Body of pancreas (tissue), 4 donors: Measurements from ENCODE around the gene SLC35A4. TPM values are rescaled to one million over a fixed set of nuclear protein-coding genes. Genes with fewer than 3 reads are reported as not detected.

ENCODE experiments used
- ATAC-seq: fragments of 150-250 bp; one replicate; pipeline ENCODE4 v1.9.1; 2016
- DNase-seq, 4 donors: peaks; one replicate each; pipeline ENCODE4 v3.0.0-alpha.2; 2019
- H3K27ac ChIP-seq, 4 donors: fragments of 200-600 bp; sonication (generic); 1 replicate in 3 of 4; 2 replicates in 1 of 4; pipeline versions ENCODE4 v1.5.1 to v1.6.1; 2016 to 2019; ENCODE audit warnings: mild to moderate bottlenecking in 1 of 4, mixed read lengths in 1 of 4, moderate library complexity in 1 of 4
- H3K27me3 ChIP-seq, 2 donors: fragments of 200-600 bp; sonication (generic); one replicate each; pipeline ENCODE4 v1.6.0; 2016; ENCODE audit warnings: mild to moderate bottlenecking in 1 of 2
- H3K36me3 ChIP-seq, 2 donors: fragments of 200-600 bp; sonication (generic); replicated peaks in 1 of 2; 2 replicates each; pipeline ENCODE4 v1.5.1; 2016; ENCODE audit warnings: low read depth in 2 of 2; ENCODE audit not compliant: insufficient read depth in 1 of 2
- H3K4me1 ChIP-seq: fragments of 200-600 bp; sonication (generic); one replicate; pipeline ENCODE4 v1.6.0; 2016
- H3K4me3 ChIP-seq, 2 donors: fragments of 200-600 bp; sonication (generic); 1 replicate in 1 of 2; 2 replicates in 1 of 2; pipeline ENCODE4 v1.5.1; 2016 to 2019
- H3K9me3 ChIP-seq, 3 donors: fragments of 200-600 bp; sonication (generic); 1 replicate in 2 of 3; 2 replicates in 1 of 3; pipeline ENCODE4 v1.5.1; 2016
- POLR2A ChIP-seq, 3 donors: fragments of 450-650 bp; IDR thresholded peaks; one replicate each; pipeline ENCODE4 v1.6.1; 2016; ENCODE audit warnings: antibody characterized with exemption in 3 of 3, mild to moderate bottlenecking in 2 of 3
- WGBS, 2 donors: methylation state at CpG; one replicate each; pipeline ENCODE4 v1.1.5; 2017; 5-methylcytosine and 5-hydroxymethylcytosine counted together
- intact Hi-C: fragments of 100-400 bp; cut with DNase I; formaldehyde crosslinking; loops from one replicate; pipeline ENCODE4 v1.15.1; 2023
- total RNA-seq, 2 donors: library from RNA; depleted of rRNA; stranded (reverse); fragments of >200 nt; gene quantifications; one replicate each; pipeline ENCODE4 v1.1.0, GENCODE V29; 2016
- TF ChIP-seq, protein P1 (sequence below), 7 experiments: fragments of 450-650 bp in 4 of 7; fragments of 200-600 bp in 3 of 7; sonication (generic) in 3 of 7; IDR thresholded peaks; one replicate each; pipeline ENCODE4 v1.5.1; 2016 to 2019; ENCODE audit warnings: antibody characterized with exemption in 7 of 7

The SLC35A4 gene
- total RNA-seq, 2 donors from 2014 or later, result 18.5 to 39.4 TPM

DNA sequence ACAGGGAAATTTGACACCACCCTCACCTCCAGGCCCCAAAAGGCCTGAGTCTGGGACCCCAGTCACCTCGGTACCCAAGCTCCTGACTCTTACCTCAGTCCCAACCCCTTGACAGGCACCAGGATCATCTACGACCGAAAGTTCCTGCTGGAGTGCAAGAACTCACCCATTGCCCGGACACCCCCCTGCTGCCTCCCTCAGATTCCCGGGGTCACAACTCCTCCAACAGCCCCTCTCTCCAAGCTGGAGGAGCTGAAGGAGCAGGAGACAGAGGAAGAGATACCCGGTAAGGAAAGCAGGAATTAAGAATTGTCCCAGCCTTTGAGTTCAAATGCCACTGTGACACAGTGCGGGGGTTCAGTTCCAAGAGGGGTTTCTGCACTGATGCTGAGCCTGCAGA is 15.8 kb upstream of the SLC35A4 start:
- DNase-seq, result no peak
- H3K27ac ChIP-seq, result peak overlapping the region; percentile 82 to 99 (median 98)
- H3K27me3 ChIP-seq, result no peaks in the 10 kb centered on the region
- TF ChIP-seq, protein P1, sequence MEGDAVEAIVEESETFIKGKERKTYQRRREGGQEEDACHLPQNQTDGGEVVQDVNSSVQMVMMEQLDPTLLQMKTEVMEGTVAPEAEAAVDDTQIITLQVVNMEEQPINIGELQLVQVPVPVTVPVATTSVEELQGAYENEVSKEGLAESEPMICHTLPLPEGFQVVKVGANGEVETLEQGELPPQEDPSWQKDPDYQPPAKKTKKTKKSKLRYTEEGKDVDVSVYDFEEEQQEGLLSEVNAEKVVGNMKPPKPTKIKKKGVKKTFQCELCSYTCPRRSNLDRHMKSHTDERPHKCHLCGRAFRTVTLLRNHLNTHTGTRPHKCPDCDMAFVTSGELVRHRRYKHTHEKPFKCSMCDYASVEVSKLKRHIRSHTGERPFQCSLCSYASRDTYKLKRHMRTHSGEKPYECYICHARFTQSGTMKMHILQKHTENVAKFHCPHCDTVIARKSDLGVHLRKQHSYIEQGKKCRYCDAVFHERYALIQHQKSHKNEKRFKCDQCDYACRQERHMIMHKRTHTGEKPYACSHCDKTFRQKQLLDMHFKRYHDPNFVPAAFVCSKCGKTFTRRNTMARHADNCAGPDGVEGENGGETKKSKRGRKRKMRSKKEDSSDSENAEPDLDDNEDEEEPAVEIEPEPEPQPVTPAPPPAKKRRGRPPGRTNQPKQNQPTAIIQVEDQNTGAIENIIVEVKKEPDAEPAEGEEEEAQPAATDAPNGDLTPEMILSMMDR (IDR thresholded peaks at IDR 0.05), result no peak
- TF ChIP-seq POLR2A (IDR thresholded peaks at IDR 0.05), result no peak
- 82 to 86% methylated on average over 5 to 7 of the region's 7 CpGs for WGBS, 2 donors
- ATAC-seq, result no peak
- H3K36me3 ChIP-seq, result peaks cover 0 to 13% of the 10 kb centered on the region in 2 donors
- intact Hi-C loops, result no loop called here
- H3K4me3 ChIP-seq, result no peak overlapping the region
- peaks cover 43% of the 10 kb centered on the region for H3K4me1 ChIP-seq
- H3K9me3 ChIP-seq, result no peaks in the 10 kb centered on the region

DNA sequence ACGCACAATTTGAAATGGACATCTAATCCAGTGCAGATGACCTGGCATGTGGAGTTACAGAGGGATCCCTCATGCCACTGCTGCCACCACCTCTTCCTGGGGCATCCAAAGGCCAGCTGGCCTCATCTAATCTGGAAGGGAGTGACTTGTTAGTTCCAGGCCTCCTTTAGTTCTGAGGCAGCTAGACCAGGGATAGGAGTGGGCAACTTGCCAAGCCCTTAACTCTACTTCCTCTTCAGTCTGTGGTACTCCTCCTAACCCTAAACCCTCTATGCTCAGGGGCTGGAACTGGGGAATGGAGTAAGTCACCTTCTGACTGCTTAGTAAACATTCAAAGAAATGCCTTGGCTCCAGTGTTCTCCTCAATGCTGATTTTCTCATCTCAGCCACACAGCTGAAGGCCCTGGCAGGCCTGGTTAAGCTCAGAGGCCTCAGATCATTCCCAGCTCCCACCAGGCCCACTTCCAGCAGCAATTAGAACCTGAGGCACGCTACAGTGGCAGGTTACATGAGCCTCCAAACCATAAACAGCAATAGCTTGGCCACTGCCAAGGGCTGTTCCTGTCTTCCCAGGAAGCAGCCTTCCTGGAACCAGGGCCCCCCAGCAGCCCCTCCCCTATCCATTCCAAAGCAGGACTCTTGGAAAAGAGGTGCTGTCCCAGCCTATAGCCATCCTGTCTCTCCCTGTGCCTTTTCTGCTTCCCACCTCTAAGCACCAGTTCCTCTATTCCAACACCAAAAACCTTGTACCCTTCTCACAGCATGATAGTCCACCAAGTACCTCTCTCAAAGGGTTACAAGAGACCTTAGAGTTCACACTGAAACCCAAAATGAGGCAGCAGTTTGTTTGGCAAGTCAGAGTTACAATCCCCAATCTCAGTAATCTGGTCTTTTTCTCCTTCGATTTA is 15.1 kb upstream of the SLC35A4 start:
- Histone ChIP-seq H3K27me3 (no peaks in the 10 kb centered on the region), H3K4me1 (peaks cover 43% of the 10 kb centered on the region), H3K4me3 (no peak overlapping the region), H3K27ac (peak overlapping the region; percentile 82 to 99 (median 98)), H3K9me3 (no peaks in the 10 kb centered on the region), H3K36me3 (peaks cover 0 to 10% of the 10 kb centered on the region in 2 donors)
- peak; percentile 56 to 80 (median 62) for DNase-seq
- TF ChIP-seq, protein P1 (IDR thresholded peaks at IDR 0.05), result no peak
- TF ChIP-seq POLR2A (IDR thresholded peaks at IDR 0.05), result no peak
- intact Hi-C loops, result no loop called here
- ATAC-seq, result no peak
- 72 to 95% methylated on average over 2 to 3 of the region's 3 CpGs for WGBS, 2 donors

DNA sequence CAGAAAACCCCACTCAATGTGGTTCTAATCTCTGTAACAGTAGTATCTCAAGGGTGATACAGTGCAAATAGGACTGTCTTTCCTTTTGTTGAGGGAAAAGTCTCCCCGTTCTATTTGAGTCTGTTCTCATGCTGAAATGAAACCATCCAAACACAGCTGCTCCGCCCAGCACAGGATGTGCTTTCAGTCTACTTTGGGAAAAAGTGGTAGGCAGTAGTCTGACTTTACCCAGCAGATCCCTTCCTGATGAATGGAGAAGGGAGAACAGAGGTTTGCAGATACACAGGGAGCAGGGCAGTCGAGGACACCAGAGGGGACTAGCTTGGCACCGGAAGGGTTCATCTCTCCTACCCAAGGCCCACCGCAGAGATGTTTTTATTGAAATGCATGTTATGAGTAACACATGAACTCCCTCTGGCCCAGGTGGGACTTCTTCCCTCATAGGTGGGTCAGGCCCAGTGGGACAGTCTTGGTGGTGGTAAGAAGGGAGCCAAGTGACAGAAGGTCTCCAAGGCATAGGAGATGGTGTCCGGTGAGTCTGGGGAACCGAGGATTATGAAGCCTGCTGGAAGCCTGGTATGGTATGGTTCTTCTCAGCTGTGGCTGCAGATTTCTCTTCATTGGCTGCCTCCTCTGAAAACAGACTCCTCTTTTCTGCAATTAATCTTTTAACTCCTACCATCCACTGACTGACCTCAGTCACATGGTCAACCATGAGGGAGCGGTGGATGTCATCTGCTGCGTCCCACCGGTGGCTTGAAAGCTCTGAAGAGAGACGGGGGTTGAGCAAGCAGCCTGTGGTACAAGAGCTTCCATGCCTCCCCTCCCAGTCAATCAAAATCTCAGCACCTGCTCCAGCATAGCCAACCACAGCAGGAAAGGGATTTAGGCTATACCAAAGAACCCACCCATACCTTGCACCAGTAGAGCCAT is 14.2 kb upstream of the SLC35A4 start:
- TF ChIP-seq POLR2A (IDR thresholded peaks at IDR 0.05), result no peak
- TF ChIP-seq, protein P1 (IDR thresholded peaks at IDR 0.05), result no peak
- ATAC-seq (no peak), DNase-seq (no peak)
- Histone ChIP-seq H3K36me3 (peaks cover 0 to 6% of the 10 kb centered on the region in 2 donors), H3K4me3 (no peak overlapping the region), H3K27ac (peak overlapping the region in 3 of 4 donors; percentile 82 to 98 (median 98)), H3K9me3 (no peaks in the 10 kb centered on the region), H3K4me1 (peaks cover 52% of the 10 kb centered on the region), H3K27me3 (no peaks in the 10 kb centered on the region)
- intact Hi-C loops, result no loop called here
- 85 to 90% methylated on average over 11 of the region's 11 CpGs for WGBS, 2 donors

DNA sequence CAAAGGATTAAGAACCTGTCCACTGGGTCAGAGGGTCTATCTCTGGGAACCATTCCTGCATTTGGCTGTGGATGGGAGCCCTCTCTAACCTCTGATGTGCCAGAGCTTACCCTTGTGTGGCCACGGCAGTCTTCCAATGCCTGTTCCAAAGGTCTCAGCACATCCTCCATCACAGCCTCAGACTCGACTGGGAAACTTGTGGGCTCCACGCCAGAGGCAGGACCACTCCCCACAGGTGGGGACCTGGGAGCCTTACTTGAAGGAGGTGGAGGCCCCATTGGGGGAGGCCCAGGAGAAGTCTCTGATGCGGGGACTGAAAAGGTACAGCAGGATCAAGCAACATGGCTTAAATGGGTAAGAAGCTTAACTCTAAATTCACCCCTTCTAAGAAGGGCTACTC is 12.8 kb upstream of the SLC35A4 start:
- no peak for ATAC-seq
- TF ChIP-seq POLR2A (IDR thresholded peaks at IDR 0.05), result no peak
- TF ChIP-seq, protein P1 (IDR thresholded peaks at IDR 0.05), result no peak
- Histone ChIP-seq H3K9me3 (no peaks in the 10 kb centered on the region), H3K27ac (no peak overlapping the region), H3K4me3 (no peak overlapping the region), H3K4me1 (peaks cover 52% of the 10 kb centered on the region), H3K27me3 (no peaks in the 10 kb centered on the region), H3K36me3 (peaks cover 0 to 6% of the 10 kb centered on the region in 2 donors)
- WGBS, 2 donors, result 86 to 96% methylated on average over 3 to 4 of the region's 4 CpGs
- no peak for DNase-seq
- intact Hi-C loops, result no loop called here
